NCI-H1436 treated with DMSO at 0.1 percent for 48 hours (cell line): ENCODE data around the gene C1orf105.

ENCODE experiments used
- DNase-seq: peaks from one replicate; lab custom pipeline; 2025; lab: John Stamatoyannopoulos, UW

The C1orf105 gene

GRCh38 chr1:172460177-172460576 lies 39.7 kb downstream of the C1orf105 start:
- no peak for DNase-seq

- no peak for DNase-seq
Observed at GRCh38 chr1:172460887-172461315, 40.4 kb downstream of the C1orf105 start.

- no peak for DNase-seq
Observed at GRCh38 chr1:172465617-172466016, 45.1 kb downstream of the C1orf105 start.

- no peak for DNase-seq
Observed at GRCh38 chr1:172466795-172467407, 46.4 kb downstream of the C1orf105 start.

- no peak for DNase-seq
Observed at GRCh38 chr1:172467446-172467845, 47.0 kb downstream of the C1orf105 start.

GRCh38 chr1:172468296-172468695 lies 47.8 kb downstream of the C1orf105 start:
- DNase-seq = no peak

- DNase-seq = no peak
Observed at GRCh38 chr1:172469717-172470116, 49.2 kb downstream of the C1orf105 start.

GRCh38 chr1:172470149-172470548 lies 49.7 kb downstream of the C1orf105 start:
- DNase-seq = no peak

GRCh38 chr1:172471666-172472065 lies 51.2 kb downstream of the C1orf105 start:
- DNase-seq = no peak

GRCh38 chr1:172472495-172472894 lies 52.0 kb downstream of the C1orf105 start:
- no peak for DNase-seq

- DNase-seq = no peak
Observed at GRCh38 chr1:172473302-172473701, 52.8 kb downstream of the C1orf105 start.

- no peak for DNase-seq
Observed at GRCh38 chr1:172473842-172474241, 53.4 kb downstream of the C1orf105 start.

- DNase-seq = no peak
Observed at GRCh38 chr1:172476218-172476811, 55.8 kb downstream of the C1orf105 start.

GRCh38 chr1:172477216-172477615 lies 56.7 kb downstream of the C1orf105 start:
- no peak for DNase-seq

GRCh38 chr1:172477741-172478140 lies 57.3 kb downstream of the C1orf105 start:
- DNase-seq = no peak

- no peak for DNase-seq
Observed at GRCh38 chr1:172478485-172478884, 58.0 kb downstream of the C1orf105 start.

- DNase-seq = no peak
Observed at GRCh38 chr1:172480431-172480830, 59.9 kb downstream of the C1orf105 start.

- DNase-seq = no peak
Observed at GRCh38 chr1:172482044-172482443, 61.6 kb downstream of the C1orf105 start.

- DNase-seq = no peak
Observed at GRCh38 chr1:172483448-172483847, 63.0 kb downstream of the C1orf105 start.

GRCh38 chr1:172484252-172484651 lies 63.8 kb downstream of the C1orf105 start:
- no peak for DNase-seq

- DNase-seq = no peak
Observed at GRCh38 chr1:172485626-172486025, 65.1 kb downstream of the C1orf105 start.

- DNase-seq = no peak
Observed at GRCh38 chr1:172486805-172487454, 66.4 kb downstream of the C1orf105 start.

- no peak for DNase-seq
Observed at GRCh38 chr1:172487550-172487949, 67.1 kb downstream of the C1orf105 start.
